Measurements from ENCODE around the gene GLYR1.

GRCh38 chr16:4754865-4755264 is 92.2 kb downstream of the GLYR1 start:
- TF ChIP-seq CTCF (IDR thresholded peaks at IDR 0.05) (no peak), POLR2AphosphoS5 (IDR thresholded peaks at IDR 0.05; ENCODE audit: low read depth, low read length) (no peak), TCF7L2 (IDR thresholded peaks at IDR 0.05; ENCODE audit: low read depth, low read length) (no peak), REST (IDR thresholded peaks at IDR 0.05; ENCODE audit: insufficient read depth in 1 of 2, low read depth in 2 of 2, low read length in 1 of 2) (no peak)
